ENCODE results near the gene ATP2C1. TPM values are rescaled to one million over a fixed set of nuclear protein-coding genes. Genes with fewer than 3 reads are reported as not detected.

ATP2C1 gene
- total and polyA plus RNA-seq, 12 donors: 27.5 to 78.8 (median 58.4) TPM

DNA sequence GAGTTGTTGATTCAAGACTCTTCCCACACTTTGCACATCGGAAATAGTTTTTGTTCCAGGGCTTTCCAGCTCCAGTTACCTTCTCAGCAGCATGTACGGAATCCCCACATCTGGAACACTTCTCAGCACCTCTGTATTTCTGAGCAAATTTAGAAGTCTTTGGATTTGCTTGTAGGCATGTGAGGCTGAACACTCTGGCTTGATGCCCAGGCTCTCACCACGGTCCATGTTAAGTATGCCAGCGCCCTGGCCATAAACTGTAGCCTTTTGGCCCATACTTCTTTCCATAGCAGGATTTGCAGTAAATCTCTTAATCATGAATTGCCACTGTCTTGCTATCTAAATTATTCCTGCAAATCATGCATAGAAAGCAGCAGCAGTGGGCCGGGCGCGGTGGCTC is 24.4 kb downstream of the ATP2C1 start:
- intact Hi-C loops (cut with DNase I): no loop called here
- H3K27ac ChIP-seq: no peak overlapping the region
- no peaks in the 10 kb centered on the region for H3K36me3 ChIP-seq
- peaks cover 0 to 34% (median 23%) of the 10 kb centered on the region in 9 donors for H3K4me1 ChIP-seq
- no peaks in the 10 kb centered on the region for H3K27me3 ChIP-seq
- DNase-seq (peak in 1 of 2 donors; percentile 20), ATAC-seq (peak in 7 of 8 donors; percentile 30 to 56 (median 50))
- WGBS, 2 donors: 75 to 82% methylated on average over 7 of the region's 7 CpGs
- no peak overlapping the region for H3K4me3 ChIP-seq
- TF ChIP-seq, protein P1, sequence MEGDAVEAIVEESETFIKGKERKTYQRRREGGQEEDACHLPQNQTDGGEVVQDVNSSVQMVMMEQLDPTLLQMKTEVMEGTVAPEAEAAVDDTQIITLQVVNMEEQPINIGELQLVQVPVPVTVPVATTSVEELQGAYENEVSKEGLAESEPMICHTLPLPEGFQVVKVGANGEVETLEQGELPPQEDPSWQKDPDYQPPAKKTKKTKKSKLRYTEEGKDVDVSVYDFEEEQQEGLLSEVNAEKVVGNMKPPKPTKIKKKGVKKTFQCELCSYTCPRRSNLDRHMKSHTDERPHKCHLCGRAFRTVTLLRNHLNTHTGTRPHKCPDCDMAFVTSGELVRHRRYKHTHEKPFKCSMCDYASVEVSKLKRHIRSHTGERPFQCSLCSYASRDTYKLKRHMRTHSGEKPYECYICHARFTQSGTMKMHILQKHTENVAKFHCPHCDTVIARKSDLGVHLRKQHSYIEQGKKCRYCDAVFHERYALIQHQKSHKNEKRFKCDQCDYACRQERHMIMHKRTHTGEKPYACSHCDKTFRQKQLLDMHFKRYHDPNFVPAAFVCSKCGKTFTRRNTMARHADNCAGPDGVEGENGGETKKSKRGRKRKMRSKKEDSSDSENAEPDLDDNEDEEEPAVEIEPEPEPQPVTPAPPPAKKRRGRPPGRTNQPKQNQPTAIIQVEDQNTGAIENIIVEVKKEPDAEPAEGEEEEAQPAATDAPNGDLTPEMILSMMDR (IDR thresholded peaks at IDR 0.05): no peak
- H3K9me3 ChIP-seq: peaks cover 0 to 26% (median 2%) of the 10 kb centered on the region in 11 donors

DNA sequence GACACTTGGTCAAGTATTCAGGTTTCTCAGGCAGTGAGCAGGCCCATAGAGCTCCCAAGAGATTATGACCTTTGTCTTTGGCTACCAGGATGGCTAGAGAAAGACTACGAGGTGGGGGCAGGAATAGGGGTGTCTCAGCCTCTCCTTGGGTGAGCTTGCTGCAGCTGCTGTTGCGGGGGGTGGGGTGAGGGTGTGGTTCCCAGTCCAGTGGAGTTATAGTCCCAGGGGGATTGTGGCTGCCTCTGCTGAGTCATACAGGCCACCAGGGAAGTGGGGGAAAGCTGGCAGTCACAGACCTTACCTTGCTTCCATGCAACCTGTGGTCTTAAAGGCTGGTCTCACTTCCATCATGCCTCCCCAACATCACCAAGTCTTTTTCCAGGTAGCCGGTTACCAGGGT is 31.7 kb downstream of the ATP2C1 start:
- TF ChIP-seq, protein P1 (IDR thresholded peaks at IDR 0.05): no peak
- WGBS, 2 donors: 99 to 100% methylated on average over 3 of the region's 3 CpGs
- ATAC-seq (no peak), DNase-seq (no peak)
- intact Hi-C loops (cut with DNase I): no loop called here
- H3K4me3 ChIP-seq: no peak overlapping the region
- peaks cover 0 to 5% (median 0%) of the 10 kb centered on the region in 9 donors for H3K36me3 ChIP-seq
- peaks cover 0 to 37% (median 3%) of the 10 kb centered on the region in 9 donors for H3K4me1 ChIP-seq
- H3K27ac ChIP-seq: no peak overlapping the region
- H3K9me3 ChIP-seq: peaks cover 0 to 21% (median 8%) of the 10 kb centered on the region in 11 donors
- H3K27me3 ChIP-seq: no peaks in the 10 kb centered on the region

DNA sequence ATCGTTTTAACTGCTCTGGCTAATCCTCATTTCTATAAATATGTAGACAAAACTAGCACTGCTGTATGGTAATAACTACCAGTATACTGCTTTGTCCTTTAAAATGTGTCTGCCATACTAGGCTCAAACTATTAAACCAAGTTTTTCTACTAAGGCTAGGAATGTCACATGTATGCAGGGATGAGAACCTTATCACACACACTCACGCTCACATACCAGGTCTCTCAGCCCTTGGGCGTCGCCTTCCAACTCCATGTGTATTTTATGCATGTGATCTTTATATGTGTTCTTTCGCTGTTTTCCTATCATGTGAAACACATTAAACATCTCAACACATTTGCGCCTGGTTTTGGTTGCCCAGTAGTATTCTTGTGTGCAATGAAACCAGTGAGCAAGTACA is 32.6 kb downstream of the ATP2C1 start:
- TF ChIP-seq, protein P1 (IDR thresholded peaks at IDR 0.05): no peak
- intact Hi-C loops (cut with DNase I): no loop called here
- no peaks in the 10 kb centered on the region for H3K27me3 ChIP-seq
- no peak overlapping the region for H3K27ac ChIP-seq
- peaks cover 0 to 20% (median 8%) of the 10 kb centered on the region in 11 donors for H3K9me3 ChIP-seq
- peaks cover 0 to 37% (median 3%) of the 10 kb centered on the region in 9 donors for H3K4me1 ChIP-seq
- ATAC-seq: peak in 1 of 8 donors; percentile 14
- no peak for DNase-seq
- no peak overlapping the region for H3K4me3 ChIP-seq
- WGBS, 2 donors: 68 to 71% methylated on average over 6 of the region's 6 CpGs
- peaks cover 0 to 14% (median 0%) of the 10 kb centered on the region in 9 donors for H3K36me3 ChIP-seq

DNA sequence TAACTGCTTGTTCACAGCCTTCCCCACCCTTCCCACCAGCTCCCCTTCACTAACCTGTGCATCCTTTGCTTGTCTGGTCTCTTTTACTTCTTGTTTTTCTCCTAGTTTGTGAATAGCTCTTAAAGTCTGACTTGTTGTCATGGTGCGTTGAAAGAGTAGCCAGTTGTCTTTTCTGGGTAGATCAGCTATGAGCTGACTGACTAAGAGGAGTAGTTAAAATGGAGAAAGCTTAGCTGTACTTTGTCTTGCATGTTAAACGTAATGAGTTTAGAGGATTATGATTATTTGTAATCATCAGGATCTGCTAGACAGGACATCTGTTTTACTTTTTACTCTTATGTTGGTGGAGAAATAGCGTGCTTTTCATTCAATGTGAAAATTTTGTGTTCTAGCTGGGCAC is 35.9 kb downstream of the ATP2C1 start:
- peaks cover 0 to 43% (median 9%) of the 10 kb centered on the region in 9 donors for H3K36me3 ChIP-seq
- H3K27ac ChIP-seq: no peak overlapping the region
- intact Hi-C loops (cut with DNase I): no loop called here
- no peaks in the 10 kb centered on the region for H3K27me3 ChIP-seq
- H3K4me1 ChIP-seq: peaks cover 0 to 28% (median 3%) of the 10 kb centered on the region in 9 donors
- TF ChIP-seq, protein P1 (IDR thresholded peaks at IDR 0.05): no peak
- H3K4me3 ChIP-seq: no peak overlapping the region
- DNase-seq (no peak), ATAC-seq (no peak)
- WGBS, 2 donors: 66% methylated on average over 3 of the region's 3 CpGs
- H3K9me3 ChIP-seq: peaks cover 0 to 2% (median 0%) of the 10 kb centered on the region in 11 donors
